Kidney glomerular epithelial cell (primary cell): Measurements from ENCODE around the gene NMRK2.

ENCODE experiments used
- DNase-seq: peaks from one replicate; lab custom pipeline; 2025; lab: John Stamatoyannopoulos, UW

NMRK2 gene

DNA sequence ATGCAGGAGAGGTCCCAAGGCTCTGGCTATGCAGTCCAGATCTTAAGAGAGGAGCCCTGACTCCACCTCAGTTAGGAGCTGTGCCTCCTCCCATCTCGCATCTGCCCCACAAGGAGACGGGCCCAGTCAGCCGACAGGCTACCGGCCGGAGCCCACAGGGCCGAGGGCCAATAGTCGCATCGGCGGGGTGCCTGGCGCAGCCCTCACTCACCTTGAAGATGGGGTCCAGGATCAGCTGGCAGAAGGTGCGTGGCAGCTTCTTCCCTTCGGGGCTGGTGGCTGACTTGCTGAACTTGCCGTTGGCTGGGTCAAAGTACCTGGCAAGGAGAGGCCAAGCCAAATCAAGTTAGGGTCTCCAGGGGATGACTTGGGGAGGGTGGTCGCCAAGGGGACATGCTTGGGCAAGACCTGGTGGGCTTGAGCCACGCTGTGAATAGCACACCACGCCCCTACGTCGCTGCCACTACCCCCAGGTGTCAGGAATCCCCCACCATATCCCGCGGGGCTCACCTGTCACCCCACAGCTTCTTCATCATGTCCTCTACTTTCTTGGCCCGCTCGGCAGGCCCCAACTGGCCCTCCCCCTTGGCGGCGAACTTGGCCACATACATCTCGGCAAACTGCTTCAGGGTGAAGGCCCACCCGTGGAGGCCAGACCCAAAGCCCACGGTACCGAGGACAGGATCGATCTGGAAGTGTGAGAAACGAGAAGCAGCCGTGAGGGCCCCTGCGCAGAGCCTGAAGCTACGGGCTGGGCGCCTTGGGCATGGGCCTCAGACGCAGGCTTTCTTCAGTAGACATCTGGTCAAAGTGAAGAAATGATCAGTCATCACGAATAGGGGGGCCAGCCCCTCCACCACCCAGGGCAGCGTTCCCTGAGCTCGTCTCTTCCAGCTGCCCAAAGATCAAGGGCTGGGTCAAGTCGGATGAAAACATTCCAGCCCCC, 49.1 kb downstream of the NMRK2 start:
- no peak for DNase-seq

GRCh38 chr19:3982701-3983541, 50.1 kb downstream of the NMRK2 start:
- peak; percentile 42 for DNase-seq

- DNase-seq = no peak
Measured at GRCh38 chr19:3983542-3983914, 50.7 kb downstream of the NMRK2 start.

DNA sequence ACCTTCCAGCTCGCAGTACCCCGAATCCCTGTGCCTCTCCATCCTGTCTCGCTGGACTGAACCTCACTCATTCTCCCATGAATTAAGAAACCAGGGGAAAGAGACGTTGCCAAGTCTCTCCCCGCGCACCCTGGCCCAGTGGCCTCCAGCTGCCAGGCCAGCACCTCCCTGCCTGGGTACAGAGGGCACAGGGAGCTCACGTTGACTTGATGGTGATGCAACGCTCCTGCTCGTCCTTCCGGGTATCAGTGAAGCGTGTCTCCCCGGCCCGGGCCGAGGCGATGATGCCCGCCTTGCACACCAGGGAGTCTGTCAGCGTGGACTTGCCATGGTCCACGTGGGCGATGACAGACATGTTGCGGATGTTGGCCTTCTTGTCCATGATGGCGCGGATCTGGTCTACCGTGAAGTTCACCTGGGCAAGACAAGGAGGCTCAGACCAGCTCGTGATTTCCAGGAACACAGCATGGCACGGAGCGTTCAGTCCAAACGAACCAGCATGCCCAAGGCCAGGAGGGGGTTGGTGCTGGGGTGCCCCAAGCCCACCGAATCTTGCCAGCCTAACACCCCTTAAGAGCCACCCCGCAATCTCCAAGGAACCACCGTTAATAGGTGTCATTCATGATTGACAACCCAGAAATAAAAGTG, 51.2 kb downstream of the NMRK2 start:
- peak; percentile 23 for DNase-seq

DNA sequence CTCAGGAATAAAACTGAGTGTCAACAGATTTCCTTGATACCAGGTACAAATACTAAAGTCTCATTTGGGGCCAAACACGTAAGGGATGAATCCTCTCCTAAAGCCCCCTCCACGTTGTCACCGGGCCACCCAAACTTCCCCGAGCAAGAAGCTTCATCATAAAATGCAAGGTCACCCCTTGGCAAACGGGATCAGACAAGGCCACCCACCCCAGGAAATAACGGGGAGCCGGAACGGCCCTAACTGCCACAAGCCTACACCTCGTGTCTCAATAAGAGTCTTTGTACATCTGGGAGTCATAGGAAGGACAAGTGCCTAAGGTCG, 51.7 kb downstream of the NMRK2 start:
- no peak for DNase-seq

DNA sequence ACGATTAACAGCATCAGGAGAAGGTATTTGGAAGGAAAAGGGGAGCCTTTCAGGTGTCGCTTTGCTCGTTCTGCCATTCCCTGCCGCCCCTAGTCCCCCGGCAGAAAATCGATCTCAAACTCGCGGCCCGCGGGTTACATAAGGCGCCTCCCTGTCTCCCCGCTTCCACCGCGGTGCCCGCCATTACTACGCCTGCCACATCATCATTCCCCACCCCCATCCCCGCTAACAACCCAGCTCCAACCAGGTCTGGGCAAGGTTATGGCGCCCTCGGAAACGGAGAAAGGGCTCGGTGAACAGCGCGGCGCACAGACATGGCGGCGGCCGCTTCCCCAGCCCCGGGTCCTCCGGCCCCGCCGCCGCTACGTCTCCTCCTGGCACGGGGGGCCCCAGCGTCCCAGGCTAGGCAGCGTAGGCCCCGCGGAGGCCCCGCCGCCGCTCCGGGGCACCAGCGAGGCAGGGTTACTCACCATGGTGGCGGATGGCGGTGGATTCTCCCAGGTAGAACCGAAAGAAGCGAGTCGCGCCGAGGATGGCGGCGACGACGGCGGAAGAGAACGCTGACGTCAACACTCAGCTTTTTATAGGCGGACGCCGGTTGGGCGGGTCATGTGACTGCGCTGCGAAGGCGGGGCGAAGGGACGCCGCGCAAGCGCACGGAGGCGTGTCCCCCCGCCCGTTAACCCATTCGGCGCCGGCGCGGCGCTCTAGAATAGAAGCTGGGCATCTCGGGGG, 52.2 kb downstream of the NMRK2 start, which contains the start of gene EEF2:
TSS of gene EEF2 (minus strand) at position 556 of the 735 bp plus-strand sequence. CDS start at position 473, 83 bp downstream.
- peak; percentile 81 for DNase-seq

- no peak for DNase-seq
Measured at GRCh38 chr19:3985643-3986259, 52.9 kb downstream of the NMRK2 start.

DNA sequence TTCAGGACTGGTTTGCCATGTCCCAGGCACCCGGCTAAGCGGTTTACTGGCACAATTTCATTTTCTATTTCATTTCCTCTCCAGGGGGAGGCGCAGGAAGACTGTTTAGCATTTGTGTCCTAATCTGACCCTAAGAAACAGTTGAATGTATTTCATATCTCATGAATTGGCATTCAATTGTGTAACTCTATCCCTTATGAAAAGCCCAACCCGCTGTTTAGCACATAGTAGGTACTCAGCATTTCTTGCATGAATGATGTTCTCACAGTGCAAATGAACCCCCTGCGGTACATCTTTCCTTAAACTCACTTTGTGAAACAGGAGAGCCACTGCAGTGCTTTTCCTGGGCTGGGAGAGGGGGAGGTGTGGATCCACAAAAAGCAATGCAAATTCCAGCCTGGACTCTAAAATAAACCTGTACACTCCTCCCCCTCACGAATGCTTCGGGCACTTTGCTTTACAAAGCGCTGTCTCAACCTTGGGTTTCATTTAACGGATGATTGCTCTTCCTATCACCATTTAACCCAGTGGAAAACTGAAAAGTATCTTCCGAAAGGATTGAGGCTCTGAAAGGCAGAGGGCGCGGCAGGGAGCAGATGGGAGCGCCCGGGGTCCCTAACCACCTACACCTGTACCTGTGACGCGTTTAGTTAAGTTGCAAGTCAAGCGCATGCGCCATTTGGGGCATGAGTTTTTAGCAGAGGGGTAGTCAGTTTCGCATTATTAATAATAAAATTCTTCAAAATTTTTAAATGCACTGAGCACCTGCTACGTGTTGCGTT, 53.6 kb downstream of the NMRK2 start:
- peak; percentile 63 for DNase-seq

DNA sequence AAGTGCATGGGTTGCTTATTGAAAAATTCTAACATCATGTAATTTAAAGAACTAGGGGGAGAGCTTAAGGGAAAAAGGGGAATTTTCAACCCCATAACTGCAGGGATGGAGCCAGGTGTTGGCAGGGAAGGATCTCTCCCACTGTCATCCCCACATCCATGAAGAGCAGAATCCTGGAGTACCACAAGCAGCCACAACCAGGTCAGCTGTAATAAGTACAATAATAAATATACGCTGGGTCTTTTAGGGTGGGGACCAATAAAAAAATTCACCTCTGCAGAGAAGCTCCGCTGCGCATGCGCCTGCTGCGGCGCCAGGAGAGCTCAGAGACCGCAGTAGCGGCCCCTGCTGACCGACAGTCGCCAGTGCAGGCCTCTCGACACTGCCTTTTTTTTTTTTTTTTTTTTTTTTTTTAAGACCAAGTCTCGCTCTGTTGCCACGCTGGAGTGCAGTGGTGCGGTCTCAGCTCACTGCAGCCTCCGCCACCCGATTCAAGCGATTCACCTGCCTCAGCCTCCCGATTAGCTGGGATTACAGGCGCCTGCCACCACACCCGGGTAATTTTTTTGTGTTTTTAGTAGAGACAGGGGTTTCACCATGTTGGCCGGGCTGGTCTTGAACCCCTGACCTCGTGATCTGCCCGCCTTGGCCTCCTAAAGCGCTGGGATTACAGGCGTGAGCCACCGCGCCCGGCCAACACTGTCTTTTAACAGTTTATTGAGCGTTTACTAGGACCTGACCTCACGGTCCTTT, 54.9 kb downstream of the NMRK2 start:
- peak; percentile 72 for DNase-seq

DNA sequence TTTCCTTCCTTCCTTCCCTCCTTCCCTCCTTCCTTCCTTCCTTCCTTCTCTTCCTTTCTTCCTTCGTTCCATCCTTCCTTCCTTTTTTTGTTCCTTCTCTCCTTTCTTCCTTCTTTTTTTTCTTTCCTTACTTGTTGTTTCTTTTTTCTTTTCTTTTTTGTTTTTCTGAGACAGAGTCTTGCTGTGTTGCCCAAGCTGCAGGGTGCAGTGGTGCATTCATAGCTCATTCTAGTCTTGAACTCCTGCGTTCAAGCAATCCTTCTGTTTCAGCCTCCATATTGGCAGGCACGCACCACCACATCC, 57.9 kb downstream of the NMRK2 start:
- DNase-seq = no peak
